Measurements from ENCODE around the gene ACOT11. TPM values are rescaled to one million over a fixed set of nuclear protein-coding genes. Genes with fewer than 3 reads are reported as not detected.
A peak's percentile ranks its signal among the peaks of the same experiment; 100 is the strongest.

The ACOT11 gene
- total RNA-seq, 2 experiments from 2014 or later, result 0.50 to 0.91 TPM

- Mint-ChIP-seq H3K27ac (peak overlapping the region; percentile 19), H3K36me3 (ENCODE audit: low read depth) (no peaks in the 10 kb centered on the region), H3K4me1 (ENCODE audit: low read depth) (peaks cover 13% of the 10 kb centered on the region), H3K9me3 (no peaks in the 10 kb centered on the region), H3K4me3 (peak overlapping the region; percentile 81), H3K27me3 (no peaks in the 10 kb centered on the region)
- Histone ChIP-seq H3K4me1 (ENCODE audit: insufficient read depth, low read length) (peaks cover 16% of the 10 kb centered on the region), H3K36me3 (ENCODE audit: insufficient read depth, low read length) (no peaks in the 10 kb centered on the region), H3K27me3 (ENCODE audit: control insufficient read depth in 1 of 2, insufficient read depth in 2 of 2, low read length in 2 of 2) (no peaks in the 10 kb centered on the region), H3K4me3 (ENCODE audit: low read length) (peak overlapping the region; percentile 62), H3K9me3 (ENCODE audit: control insufficient read depth in 1 of 2, insufficient read depth in 1 of 2, low read length in 2 of 2) (no peaks in the 10 kb centered on the region), H3K27ac (ENCODE audit: low read depth in 1 of 2, low read length in 2 of 2) (no peak overlapping the region)
- peak; percentile 87 for ATAC-seq (ENCODE audit: poor library complexity)
- CTCF ChIA-PET, result interaction anchor here (0.5 kb wide), 1 partner anchor 11 kb away, joined by 3 read pairs; no protein-coding TSS in a partner anchor
- TF ChIP-seq, protein P1, sequence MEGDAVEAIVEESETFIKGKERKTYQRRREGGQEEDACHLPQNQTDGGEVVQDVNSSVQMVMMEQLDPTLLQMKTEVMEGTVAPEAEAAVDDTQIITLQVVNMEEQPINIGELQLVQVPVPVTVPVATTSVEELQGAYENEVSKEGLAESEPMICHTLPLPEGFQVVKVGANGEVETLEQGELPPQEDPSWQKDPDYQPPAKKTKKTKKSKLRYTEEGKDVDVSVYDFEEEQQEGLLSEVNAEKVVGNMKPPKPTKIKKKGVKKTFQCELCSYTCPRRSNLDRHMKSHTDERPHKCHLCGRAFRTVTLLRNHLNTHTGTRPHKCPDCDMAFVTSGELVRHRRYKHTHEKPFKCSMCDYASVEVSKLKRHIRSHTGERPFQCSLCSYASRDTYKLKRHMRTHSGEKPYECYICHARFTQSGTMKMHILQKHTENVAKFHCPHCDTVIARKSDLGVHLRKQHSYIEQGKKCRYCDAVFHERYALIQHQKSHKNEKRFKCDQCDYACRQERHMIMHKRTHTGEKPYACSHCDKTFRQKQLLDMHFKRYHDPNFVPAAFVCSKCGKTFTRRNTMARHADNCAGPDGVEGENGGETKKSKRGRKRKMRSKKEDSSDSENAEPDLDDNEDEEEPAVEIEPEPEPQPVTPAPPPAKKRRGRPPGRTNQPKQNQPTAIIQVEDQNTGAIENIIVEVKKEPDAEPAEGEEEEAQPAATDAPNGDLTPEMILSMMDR (IDR thresholded peaks at IDR 0.05), result no peak
- intact Hi-C loops (cut with DNase I, micrococcal nuclease), result no loop called here
- peak; percentile 9 to 79 (median 39) for DNase-seq
- POLR2A ChIA-PET, result no interaction called here
Measured at GRCh38 chr1:54542120-54542961, 5.7 kb upstream of the ACOT11 start.

- intact Hi-C loops (cut with DNase I, micrococcal nuclease), result no loop called here
- no peaks in the 10 kb centered on the region for H3K9me3 ChIP-seq (ENCODE audit: control insufficient read depth in 1 of 2, insufficient read depth in 1 of 2, low read length in 2 of 2)
- no peaks in the 10 kb centered on the region for H3K9me3 Mint-ChIP-seq
- ChIA-PET CTCF (no interaction called here), POLR2A (no interaction called here)
- H3K4me1 ChIP-seq (ENCODE audit: insufficient read depth, low read length), result peaks cover 16% of the 10 kb centered on the region
- no peak for ATAC-seq (ENCODE audit: poor library complexity)
- peak overlapping the region; percentile 19 for H3K27ac Mint-ChIP-seq
- H3K4me1 Mint-ChIP-seq (ENCODE audit: low read depth), result peaks cover 13% of the 10 kb centered on the region
- peak overlapping the region; percentile 62 for H3K4me3 ChIP-seq (ENCODE audit: low read length)
- no peaks in the 10 kb centered on the region for H3K36me3 Mint-ChIP-seq (ENCODE audit: low read depth)
- H3K27me3 ChIP-seq (ENCODE audit: control insufficient read depth in 1 of 2, insufficient read depth in 2 of 2, low read length in 2 of 2), result no peaks in the 10 kb centered on the region
- no peak overlapping the region for H3K27ac ChIP-seq (ENCODE audit: low read depth in 1 of 2, low read length in 2 of 2)
- H3K4me3 Mint-ChIP-seq, result peak overlapping the region; percentile 81
- no peak for DNase-seq
- TF ChIP-seq, protein P1 (IDR thresholded peaks at IDR 0.05), result no peak
- H3K36me3 ChIP-seq (ENCODE audit: insufficient read depth, low read length), result no peaks in the 10 kb centered on the region
- no peaks in the 10 kb centered on the region for H3K27me3 Mint-ChIP-seq
Measured at GRCh38 chr1:54542962-54543539, 5.0 kb upstream of the ACOT11 start.

- ATAC-seq (ENCODE audit: poor library complexity) (no peak), DNase-seq (no peak)
- TF ChIP-seq, protein P1 (IDR thresholded peaks at IDR 0.05), result no peak
- H3K27ac Mint-ChIP-seq, result peak overlapping the region; percentile 19
- intact Hi-C loops (cut with DNase I, micrococcal nuclease), result no loop called here
- H3K9me3 ChIP-seq (ENCODE audit: control insufficient read depth in 1 of 2, insufficient read depth in 1 of 2, low read length in 2 of 2), result no peaks in the 10 kb centered on the region
- H3K4me3 Mint-ChIP-seq, result peak overlapping the region; percentile 40
- H3K27ac ChIP-seq (ENCODE audit: low read depth in 1 of 2, low read length in 2 of 2), result no peak overlapping the region
- H3K36me3 Mint-ChIP-seq (ENCODE audit: low read depth), result no peaks in the 10 kb centered on the region
- no peaks in the 10 kb centered on the region for H3K27me3 Mint-ChIP-seq
- H3K4me3 ChIP-seq (ENCODE audit: low read length), result no peak overlapping the region
- CTCF ChIA-PET, result no interaction called here
- POLR2A ChIA-PET, result no interaction called here
- peaks cover 13% of the 10 kb centered on the region for H3K4me1 Mint-ChIP-seq (ENCODE audit: low read depth)
- H3K9me3 Mint-ChIP-seq, result no peaks in the 10 kb centered on the region
- H3K4me1 ChIP-seq (ENCODE audit: insufficient read depth, low read length), result peaks cover 16% of the 10 kb centered on the region
- no peaks in the 10 kb centered on the region for H3K27me3 ChIP-seq (ENCODE audit: control insufficient read depth in 1 of 2, insufficient read depth in 2 of 2, low read length in 2 of 2)
- no peaks in the 10 kb centered on the region for H3K36me3 ChIP-seq (ENCODE audit: insufficient read depth, low read length)
Measured at GRCh38 chr1:54543729-54544496, 4.1 kb upstream of the ACOT11 start.
